ENCODE data around the gene KCNMB3. TPM values are rescaled to one million over a fixed set of nuclear protein-coding genes. Genes with fewer than 3 reads are reported as not detected.
"Not testable (repeated sequence)": the region's sequence is repeated elsewhere in the genome, so short reads cannot be mapped to it uniquely, and the experiment has no call there.

Gene KCNMB3
- polyA plus RNA-seq, 6 donors from 2014 or later = 0.71 to 6.0 (median 3.0) TPM; not detected in 1

GRCh38 chr3:179218213-179218612, 32.7 kb downstream of the KCNMB3 start:
- not testable (repeated sequence) for H3K4me3 Mint-ChIP-seq; DNase-seq; H3K4me1 Mint-ChIP-seq; H3K9me3 Mint-ChIP-seq; H3K27me3 Mint-ChIP-seq; ATAC-seq (ENCODE audit: low read depth in 2 of 2); H3K27ac Mint-ChIP-seq
- peaks cover 6 to 22% of the 10 kb centered on the region in 2 donors for H3K36me3 Mint-ChIP-seq

GRCh38 chr3:179215550-179215949, 35.4 kb downstream of the KCNMB3 start:
- H3K4me3 Mint-ChIP-seq; H3K27ac Mint-ChIP-seq; H3K27me3 Mint-ChIP-seq; ATAC-seq (ENCODE audit: low read depth in 2 of 2); H3K4me1 Mint-ChIP-seq; DNase-seq; H3K36me3 Mint-ChIP-seq; H3K9me3 Mint-ChIP-seq: not testable (repeated sequence)

GRCh38 chr3:179200790-179201189, 50.1 kb downstream of the KCNMB3 start:
- ATAC-seq (ENCODE audit: low read depth in 2 of 2) = no peak
- Mint-ChIP-seq H3K36me3 (peaks cover 8 to 21% of the 10 kb centered on the region in 2 donors), H3K9me3 (no peaks in the 10 kb centered on the region), H3K27ac (peak overlapping the region in 1 of 6 donors; percentile 6), H3K27me3 (no peaks in the 10 kb centered on the region), H3K4me3 (no peak overlapping the region), H3K4me1 (peaks cover 19 to 25% (median 23%) of the 10 kb centered on the region in 3 donors)
- DNase-seq = no peak

GRCh38 chr3:179196700-179197099, 54.2 kb downstream of the KCNMB3 start:
- Mint-ChIP-seq H3K36me3 (peaks cover 8 to 16% of the 10 kb centered on the region in 2 donors), H3K4me3 (peak overlapping the region in 6 of 8 donors; percentile 34 to 78 (median 64)), H3K9me3 (no peaks in the 10 kb centered on the region), H3K27me3 (no peaks in the 10 kb centered on the region), H3K27ac (peak overlapping the region; percentile 18 to 94 (median 89)), H3K4me1 (peaks cover 42 to 52% (median 46%) of the 10 kb centered on the region in 3 donors)
- DNase-seq (no peak), ATAC-seq (ENCODE audit: low read depth in 2 of 2) (no peak)

- H3K4me1 Mint-ChIP-seq = peaks cover 43 to 55% (median 46%) of the 10 kb centered on the region in 3 donors
Observed at GRCh38 chr3:179196098-179196497, 54.8 kb downstream of the KCNMB3 start.

GRCh38 chr3:179194931-179195330, 56.0 kb downstream of the KCNMB3 start:
- peaks cover 0 to 6% of the 10 kb centered on the region in 2 donors for H3K36me3 Mint-ChIP-seq
- H3K9me3 Mint-ChIP-seq = no peaks in the 10 kb centered on the region
- DNase-seq (no peak), ATAC-seq (ENCODE audit: low read depth in 2 of 2) (no peak)
- H3K27ac Mint-ChIP-seq = peak overlapping the region; percentile 12 to 91 (median 72)
- H3K4me3 Mint-ChIP-seq = no peak overlapping the region
- no peaks in the 10 kb centered on the region for H3K27me3 Mint-ChIP-seq
- H3K4me1 Mint-ChIP-seq = peaks cover 47 to 66% (median 58%) of the 10 kb centered on the region in 3 donors

More at GRCh38 chr3:179196098-179196497, 54.8 kb downstream of the KCNMB3 start:
- no peaks in the 10 kb centered on the region for H3K27me3 Mint-ChIP-seq
- H3K9me3 Mint-ChIP-seq = no peaks in the 10 kb centered on the region
- DNase-seq (peak; percentile 14), ATAC-seq (ENCODE audit: low read depth in 2 of 2) (peak; percentile 74 to 76)
- peak overlapping the region in 4 of 6 donors; percentile 9 to 94 (median 86) for H3K27ac Mint-ChIP-seq
- H3K4me3 Mint-ChIP-seq = peak overlapping the region in 4 of 8 donors; percentile 36 to 52 (median 47)
- peaks cover 8 to 13% of the 10 kb centered on the region in 2 donors for H3K36me3 Mint-ChIP-seq

Other genes starting within 250 kb of the KCNMB3 start
- 10 to 100 TPM in 5 of 6 donors, 1 to 10 TPM in 1; 8.3 to 26.8 (median 15.3) TPM for gene ZMAT3, start 179.3 kb downstream of the KCNMB3 start, polyA plus RNA-seq (ENCODE audit: low read depth in 6 of 6)
- gene PIK3CA, start 102.8 kb downstream of the KCNMB3 start, polyA plus RNA-seq (ENCODE audit: low read depth in 6 of 6) = 10 to 100 TPM; 14.8 to 30.1 (median 22.9) TPM
- 10 to 100 TPM; 51.3 to 93.5 (median 57.5) TPM for gene ZNF639, start 71.9 kb upstream of the KCNMB3 start, polyA plus RNA-seq (ENCODE audit: low read depth in 6 of 6)
- 10 to 100 TPM; 18.2 to 41.4 (median 31.2) TPM for gene MFN1, start 96.6 kb upstream of the KCNMB3 start, polyA plus RNA-seq (ENCODE audit: low read depth in 6 of 6)
- gene GNB4, start 200.4 kb upstream of the KCNMB3 start, polyA plus RNA-seq (ENCODE audit: low read depth in 6 of 6) = 10 to 100 TPM; 12.9 to 53.9 (median 44.7) TPM